Measurements from ENCODE around the gene KRT20.
A peak's percentile ranks its signal among the peaks of the same experiment; 100 is the strongest.
"Not testable (repeated sequence)": the region's sequence is repeated elsewhere in the genome, so short reads cannot be mapped to it uniquely, and the experiment has no call there.

Gene KRT20

DNA sequence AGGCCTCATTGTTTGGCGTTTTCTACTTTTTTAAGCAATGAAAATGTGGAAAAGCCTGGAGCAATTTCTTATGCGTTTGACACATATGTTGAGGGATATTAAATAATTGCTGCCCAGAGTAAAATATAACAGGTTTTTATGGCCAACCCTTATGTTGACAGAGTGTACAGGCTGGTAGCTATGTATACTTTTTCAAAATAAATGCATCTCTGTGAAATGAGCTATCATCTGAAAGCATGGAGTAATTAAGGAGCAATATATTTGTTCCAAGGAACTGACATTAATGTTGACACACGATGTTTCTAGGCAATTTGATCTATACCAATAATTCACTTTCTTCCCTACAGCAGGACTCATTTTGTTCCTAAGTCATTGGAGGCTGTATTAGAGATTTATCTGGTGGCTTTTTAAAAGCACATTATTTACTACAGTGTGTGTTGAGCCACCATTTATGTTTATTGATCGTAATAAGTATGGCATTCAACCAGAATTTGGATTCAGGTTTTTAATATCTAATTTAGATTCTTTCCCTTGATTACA, 11.9 kb upstream of the KRT20 start:
- DNase-seq: no peak

DNA sequence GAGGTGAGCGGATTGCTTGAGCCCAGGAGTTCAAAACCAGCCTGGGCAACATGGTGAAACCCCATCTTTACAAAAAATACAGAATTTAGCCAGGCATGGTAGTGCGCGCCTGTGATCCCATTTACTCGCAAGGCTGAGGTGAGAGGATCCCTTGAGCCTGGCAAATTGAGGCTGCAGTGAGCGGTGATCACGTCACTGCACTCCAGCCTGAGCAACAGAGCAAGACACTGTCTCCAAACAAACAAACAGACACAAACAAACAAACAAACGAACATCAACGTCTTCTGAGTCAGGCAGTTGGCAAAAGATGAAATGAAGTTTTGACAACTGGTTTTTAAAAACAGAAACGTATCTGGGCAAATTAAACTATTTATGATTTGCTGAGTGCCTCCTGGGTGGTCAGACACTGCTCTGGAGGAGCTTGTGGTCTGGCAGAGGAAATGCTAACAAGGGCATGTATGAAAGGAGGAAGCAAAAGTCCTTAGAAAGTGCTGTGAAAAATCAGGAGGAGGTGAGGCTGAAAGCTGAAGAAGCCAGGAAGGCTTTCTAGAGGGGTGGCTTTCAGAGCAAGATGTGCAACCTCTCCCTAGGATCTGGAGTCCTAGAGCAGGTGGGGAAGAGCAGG, 10.2 kb upstream of the KRT20 start:
- no peak for DNase-seq

DNA sequence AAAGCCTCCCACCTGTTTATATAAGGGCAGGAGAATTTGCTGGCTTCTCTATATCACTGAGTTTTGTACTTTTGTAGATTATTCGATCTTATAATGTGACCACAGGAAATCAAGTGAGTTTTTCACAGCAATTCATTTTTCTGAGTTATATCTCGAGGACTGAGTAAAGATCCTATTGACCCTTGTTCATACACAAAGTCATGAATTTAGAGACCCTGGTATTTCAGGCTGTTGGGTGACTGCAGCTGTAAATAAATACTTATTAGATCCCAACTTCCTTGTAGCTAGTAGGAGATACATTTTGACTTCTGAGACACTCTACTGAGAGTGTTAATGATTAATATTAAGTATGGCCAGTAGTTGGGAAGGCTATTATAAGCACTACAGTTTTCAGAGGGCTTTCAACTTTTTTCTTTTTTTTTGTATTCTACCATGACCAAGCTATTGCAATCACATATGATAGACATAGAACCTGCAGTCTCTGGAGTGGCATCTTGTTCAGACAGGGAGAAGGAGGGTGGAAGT, 3.2 kb upstream of the KRT20 start:
- DNase-seq: no peak

GRCh38 chr17:40886090-40886489, 1.0 kb upstream of the KRT20 start:
- no peak for DNase-seq

GRCh38 chr17:40883626-40884334, 1.3 kb downstream of the KRT20 start:
- DNase-seq: no peak

DNA sequence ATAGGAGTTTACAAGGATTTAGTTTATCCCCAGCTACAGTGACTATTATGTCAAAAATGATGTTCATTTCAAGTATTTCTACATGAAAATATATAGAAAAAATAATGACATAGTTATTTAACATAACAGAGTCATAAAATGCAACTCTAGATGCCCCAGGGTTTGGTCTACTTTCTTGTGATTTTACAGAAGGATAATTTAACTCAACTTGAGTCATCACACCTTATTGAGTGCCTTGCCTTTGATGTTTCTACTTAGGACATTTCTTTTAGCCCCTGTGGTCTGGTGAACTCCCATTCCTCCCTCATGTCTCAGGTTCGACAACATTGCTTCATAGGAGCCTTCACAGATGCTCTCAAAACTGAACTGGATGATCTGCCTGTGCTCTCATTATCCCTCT, 2.0 kb downstream of the KRT20 start:
- no peak for DNase-seq

GRCh38 chr17:40879026-40879425, 6.0 kb downstream of the KRT20 start:
- DNase-seq: no peak

DNA sequence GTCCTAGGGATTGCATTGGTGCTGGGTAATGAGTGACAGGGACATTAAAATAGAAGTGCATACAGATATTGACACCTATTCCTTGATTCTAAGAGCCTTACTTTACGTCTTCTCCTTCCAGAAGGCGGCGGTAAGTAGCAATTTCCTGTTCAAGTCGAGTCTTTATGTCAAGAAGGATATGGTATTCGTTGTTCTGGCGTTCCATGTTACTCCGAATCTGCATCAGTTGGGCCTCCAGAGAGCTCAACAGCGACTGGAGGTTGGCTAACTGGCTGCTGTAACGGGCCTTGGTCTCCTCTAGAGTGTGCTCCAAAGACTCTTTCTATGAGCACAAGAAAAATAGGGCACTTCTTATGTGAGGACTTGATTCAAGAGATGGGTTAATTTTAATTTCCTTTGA, 7.0 kb downstream of the KRT20 start:
- no peak for DNase-seq

DNA sequence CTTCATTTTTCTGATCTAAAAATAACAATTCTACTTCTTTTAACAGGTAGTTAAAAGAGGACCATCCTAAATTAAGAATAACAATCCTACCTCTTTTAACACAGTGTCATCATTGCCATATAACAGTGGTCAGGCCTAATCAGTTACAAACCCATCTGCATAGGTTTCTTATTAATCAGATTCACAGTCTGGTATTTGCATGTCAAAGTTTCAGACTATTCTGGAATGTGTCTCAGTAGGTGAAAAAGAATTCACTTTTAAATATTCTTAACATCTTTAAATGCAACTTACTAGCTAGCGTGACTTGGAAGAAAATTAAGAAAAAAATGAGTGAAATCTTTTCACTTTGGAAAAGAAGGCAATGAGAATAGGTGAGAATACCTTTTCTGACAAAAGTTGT, 11.2 kb downstream of the KRT20 start:
- no peak for DNase-seq

- DNase-seq: no peak
Observed at GRCh38 chr17:40873255-40873654, 11.8 kb downstream of the KRT20 start.

- no peak for DNase-seq
Observed at GRCh38 chr17:40872416-40872815, 12.6 kb downstream of the KRT20 start.

DNA sequence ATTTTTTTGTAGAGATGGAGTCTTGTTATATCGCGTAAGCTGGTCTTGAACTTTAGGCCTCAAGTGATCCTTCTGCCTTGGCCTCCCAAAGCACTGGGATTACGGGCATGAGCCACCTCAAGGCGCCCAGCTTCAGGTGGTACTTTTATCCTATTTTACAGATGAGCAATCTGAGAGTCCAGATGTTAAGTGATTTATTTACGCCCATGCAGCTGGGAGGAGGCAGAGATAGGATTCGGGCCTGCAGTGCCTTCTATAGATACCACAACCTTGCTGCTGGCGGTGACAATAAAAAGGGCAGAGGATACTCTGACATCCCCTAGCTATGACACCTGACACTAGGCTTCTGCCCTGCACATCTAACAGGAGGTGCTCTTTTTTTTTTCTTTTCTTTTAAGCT, 13.7 kb downstream of the KRT20 start:
- DNase-seq: no peak

GRCh38 chr17:40870136-40870535, 14.9 kb downstream of the KRT20 start:
- DNase-seq: no peak

- no peak for DNase-seq
Observed at GRCh38 chr17:40866838-40867237, 18.2 kb downstream of the KRT20 start, which contains the start of gene KRT12. Gene KRT12, minus strand, starts transcription at chr17:40867223. Its CDS starts 37 bp downstream, at chr17:40867186.

- no peak for DNase-seq
Observed at GRCh38 chr17:40864661-40865390, 20.2 kb downstream of the KRT20 start.

DNA sequence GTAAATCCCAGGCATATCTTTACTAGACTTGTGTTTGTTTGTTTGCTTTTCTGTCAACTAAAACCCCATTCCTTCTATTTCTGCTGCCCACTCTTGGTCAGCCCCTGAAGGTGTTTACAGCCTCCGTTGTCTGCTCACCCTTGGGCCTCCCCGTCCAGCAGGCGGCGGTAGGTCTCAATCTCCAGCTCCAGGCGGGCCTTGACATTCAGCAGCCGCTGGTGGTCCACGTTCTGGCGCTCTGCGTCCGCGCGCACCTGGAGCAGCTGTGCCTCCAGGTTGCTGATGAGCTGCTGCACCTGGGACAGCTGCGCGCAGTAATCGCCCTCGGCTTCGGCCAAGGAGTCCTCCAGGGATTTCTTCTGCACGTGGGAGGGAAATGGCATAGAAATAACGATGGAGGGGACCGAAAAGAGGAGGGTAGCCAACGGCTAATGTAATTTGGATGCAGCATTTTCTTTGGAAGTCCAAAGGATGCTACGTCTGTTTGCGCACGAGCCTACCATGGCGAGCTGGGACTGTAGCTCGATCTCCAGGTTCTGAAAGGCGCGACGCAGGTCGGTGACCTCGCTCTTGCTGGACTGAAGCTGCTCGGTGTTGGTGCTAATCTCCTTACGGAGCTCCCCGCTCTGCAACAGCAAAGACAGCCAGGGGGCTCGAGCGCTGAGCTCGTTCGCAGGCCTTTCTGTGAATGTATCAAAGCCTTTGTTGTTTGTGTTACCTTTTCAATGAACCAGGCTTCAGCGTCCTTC, 21.9 kb downstream of the KRT20 start:
- DNase-seq: no peak

- DNase-seq: no peak
Observed at GRCh38 chr17:40859536-40859935, 25.5 kb downstream of the KRT20 start.

- DNase-seq: not testable (repeated sequence)
Observed at GRCh38 chr17:40858667-40859066, 26.4 kb downstream of the KRT20 start.

GRCh38 chr17:40857535-40857934, 27.5 kb downstream of the KRT20 start:
- no peak for DNase-seq

- no peak for DNase-seq
Observed at GRCh38 chr17:40854175-40854814, 30.7 kb downstream of the KRT20 start.

DNA sequence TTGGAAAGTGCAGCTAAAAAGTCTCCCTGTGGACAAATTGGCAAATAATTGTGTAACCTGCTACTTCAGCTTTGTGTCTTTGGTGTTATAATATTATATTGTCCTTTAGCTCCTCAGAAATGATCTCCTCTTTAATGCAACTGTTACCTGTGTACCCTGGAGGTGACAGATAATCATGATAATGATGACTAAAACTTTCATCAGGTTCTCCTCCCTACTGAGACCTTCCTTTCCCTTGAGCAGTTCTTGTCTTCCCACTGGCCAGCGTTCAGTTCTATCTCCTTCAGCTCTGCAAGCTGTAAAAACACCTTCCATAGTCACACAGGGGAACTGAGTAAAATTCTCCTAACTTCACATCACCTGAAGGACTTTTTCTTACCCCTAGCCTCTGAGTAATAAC, 32.7 kb downstream of the KRT20 start:
- DNase-seq: no peak

DNA sequence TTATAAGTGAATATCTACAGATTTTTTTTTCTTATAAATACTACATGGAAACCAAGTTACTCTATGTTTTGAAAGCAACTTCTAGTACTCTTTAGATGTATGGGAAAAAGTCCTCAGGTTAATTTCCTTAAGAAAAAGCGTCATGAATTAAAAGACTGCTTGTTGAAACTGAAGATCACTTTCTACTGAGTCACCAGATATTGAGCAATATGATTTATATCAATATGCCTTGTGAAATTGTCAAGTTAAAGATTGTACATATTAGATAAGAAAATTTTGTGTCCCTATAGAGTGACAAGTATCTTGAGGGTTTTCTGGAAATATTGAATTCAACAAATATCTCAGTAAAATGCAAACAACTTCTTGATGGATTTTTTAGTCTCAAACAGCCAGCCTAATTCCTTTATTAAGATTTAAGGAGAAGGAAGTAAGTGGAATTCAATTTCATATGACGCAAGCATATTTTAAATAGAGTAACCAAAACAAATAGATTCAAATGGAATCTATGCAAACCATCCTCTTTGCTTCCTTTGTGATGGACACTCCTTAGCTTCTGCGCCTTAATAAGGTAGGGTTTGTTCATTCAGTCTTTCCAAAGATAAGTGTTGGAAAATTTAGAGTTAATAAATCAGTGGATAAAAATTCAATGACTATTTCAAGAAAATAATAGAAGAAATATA, 34.6 kb downstream of the KRT20 start:
- DNase-seq: peak; percentile 15

Data from NCI-H526 treated with DMSO at 0.1 percent for 48 hours (cell line).